Mesodermal cell (in vitro differentiated cells): ENCODE results near the gene BRINP2.
A peak's percentile ranks its signal among the peaks of the same experiment; 100 is the strongest.

Experiments
- H3K27ac ChIP-seq: 2 replicates; pipeline ENCODE4 v1.7.0; 2013; ENCODE audit warnings: mild to moderate bottlenecking, low read depth, low read length, moderate library complexity; ENCODE audit not compliant: severe bottlenecking
- H3K36me3 ChIP-seq: 2 replicates; pipeline ENCODE4 v1.7.1; 2013; ENCODE audit warnings: mild to moderate bottlenecking, low read length, moderate library complexity; ENCODE audit not compliant: control insufficient read depth, insufficient read depth
- H3K4me1 ChIP-seq: one replicate; pipeline ENCODE4 v1.7.1; 2013; ENCODE audit warnings: mild to moderate bottlenecking, low read length; ENCODE audit not compliant: insufficient read depth, control insufficient read depth, poor library complexity, severe bottlenecking
- H3K4me3 ChIP-seq: 2 replicates; pipeline ENCODE4 v1.7.0; 2013; ENCODE audit warnings: low read length, control low read depth, mild to moderate bottlenecking; ENCODE audit not compliant: insufficient read depth, poor library complexity, severe bottlenecking; ENCODE audit errors: extremely low read depth
- H3K9me3 ChIP-seq: 2 replicates; pipeline ENCODE4 v1.7.1; 2013; ENCODE audit warnings: mild to moderate bottlenecking, low read length, moderate library complexity; ENCODE audit not compliant: control insufficient read depth
- WGBS, 2 experiments: methylation state at CpG; one replicate each; pipeline ENCODE4 v1.1.5; 2013; ENCODE audit warnings: missing lambda C conversion rate in 2 of 2; ENCODE audit not compliant: insufficient coverage in 2 of 2; 5-methylcytosine and 5-hydroxymethylcytosine counted together

BRINP2 gene

DNA sequence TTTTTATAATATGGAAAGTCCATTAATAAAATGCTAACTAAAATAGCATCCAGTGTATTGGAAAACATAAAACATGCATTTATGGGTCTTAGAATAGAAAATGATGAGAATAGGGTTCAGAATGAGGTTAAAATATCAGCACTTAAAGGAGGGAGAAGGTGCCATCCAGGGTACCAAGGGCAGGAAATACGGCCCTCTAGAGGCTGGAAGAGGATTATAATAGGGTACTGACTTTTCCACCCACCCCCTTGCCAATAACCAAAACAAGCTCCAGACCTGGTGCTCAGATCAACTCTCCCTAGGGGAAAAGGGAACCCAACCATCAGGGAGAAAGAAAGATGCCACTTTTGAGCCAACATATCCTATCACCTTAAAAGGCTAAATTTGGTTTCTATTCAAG is 32.9 kb upstream of the BRINP2 start:
- no peaks in the 10 kb centered on the region for H3K36me3 ChIP-seq
- no peaks in the 10 kb centered on the region for H3K4me1 ChIP-seq
- WGBS, 2 experiments, result no CpG with 5 or more reads among the region's 1 CpG
- H3K9me3 ChIP-seq, result no peaks in the 10 kb centered on the region
- H3K27ac ChIP-seq, result no peak overlapping the region
- H3K4me3 ChIP-seq, result no peak overlapping the region

DNA sequence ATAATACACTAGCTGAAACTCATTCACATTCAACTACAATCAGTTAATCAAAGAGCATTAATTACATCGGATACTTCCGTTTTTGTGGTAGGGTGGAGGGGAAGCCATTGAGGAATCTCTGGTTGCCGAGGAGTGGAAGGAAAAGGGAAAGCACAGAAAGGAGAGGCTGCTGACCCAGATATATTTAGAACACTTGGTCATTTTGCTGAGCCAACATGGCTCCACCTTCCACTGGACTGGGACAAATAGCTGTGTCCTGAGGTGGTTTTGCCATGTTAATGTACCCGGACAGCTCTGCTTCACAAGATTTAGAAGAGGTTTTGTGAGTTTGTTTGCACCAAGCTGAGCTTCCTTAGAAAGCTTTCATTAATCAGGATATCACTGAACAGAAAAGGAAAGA is 32.4 kb upstream of the BRINP2 start:
- 92 to 100% methylated on average over 2 to 3 of the region's 4 CpGs for WGBS, 2 experiments

DNA sequence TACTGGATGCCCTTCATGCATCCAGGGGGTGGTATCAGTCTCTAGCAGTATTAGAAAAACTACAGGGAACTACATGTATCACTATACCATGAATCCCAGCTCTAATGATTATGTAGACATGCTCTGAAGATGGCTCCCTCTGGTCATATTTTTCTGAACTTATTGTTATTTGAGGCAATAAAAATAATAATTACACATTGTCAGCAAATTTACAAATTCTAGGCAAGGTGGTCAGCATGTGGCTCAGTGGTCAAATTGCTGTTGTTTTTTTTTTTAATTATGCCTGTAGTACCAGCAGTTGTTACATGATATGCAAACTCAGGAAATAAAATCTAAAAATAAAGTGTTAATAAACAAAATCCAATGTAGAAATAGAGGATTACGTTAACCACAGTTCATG is 28.7 kb upstream of the BRINP2 start:
- no CpG with 5 or more reads among the region's 1 CpG for WGBS, 2 experiments

More for the DNA sequence above, 32.4 kb upstream of the BRINP2 start:
- H3K27ac ChIP-seq, result no peak overlapping the region
- no peaks in the 10 kb centered on the region for H3K9me3 ChIP-seq
- no peak overlapping the region for H3K4me3 ChIP-seq
- H3K36me3 ChIP-seq, result no peaks in the 10 kb centered on the region
- no peaks in the 10 kb centered on the region for H3K4me1 ChIP-seq

DNA sequence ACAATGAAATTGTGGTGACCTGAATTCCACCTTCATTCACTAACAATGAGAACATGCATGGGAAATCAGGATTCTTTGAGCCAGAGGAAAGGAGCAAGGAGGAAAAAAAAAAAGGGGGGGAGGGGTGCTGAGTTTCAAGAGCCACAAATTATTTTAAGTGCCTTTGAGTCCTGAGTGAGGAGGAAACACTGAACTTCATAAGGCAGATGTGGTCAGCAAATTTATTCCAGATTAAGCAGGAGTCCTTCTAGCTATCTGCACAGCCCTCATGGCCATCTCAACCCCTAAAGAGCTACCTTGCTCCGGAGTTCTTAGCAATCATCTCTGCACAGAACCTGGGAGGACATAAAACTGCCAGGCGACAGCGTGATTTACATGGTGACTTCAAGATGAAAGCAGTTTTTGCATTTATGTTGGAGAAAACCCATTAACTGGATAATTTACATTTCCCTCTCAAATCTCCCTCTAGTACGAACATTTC is 27.9 kb upstream of the BRINP2 start:
- Histone ChIP-seq H3K36me3 (no peaks in the 10 kb centered on the region), H3K4me3 (no peak overlapping the region), H3K4me1 (no peaks in the 10 kb centered on the region), H3K9me3 (no peaks in the 10 kb centered on the region), H3K27ac (no peak overlapping the region)
- WGBS, 2 experiments, result 100% methylated on average over 3 of the region's 4 CpGs; no CpG with 5 or more reads in 1 of the 2 experiments

More for the DNA sequence above, 28.7 kb upstream of the BRINP2 start:
- Histone ChIP-seq H3K36me3 (no peaks in the 10 kb centered on the region), H3K9me3 (no peaks in the 10 kb centered on the region), H3K27ac (no peak overlapping the region), H3K4me3 (no peak overlapping the region), H3K4me1 (no peaks in the 10 kb centered on the region)

DNA sequence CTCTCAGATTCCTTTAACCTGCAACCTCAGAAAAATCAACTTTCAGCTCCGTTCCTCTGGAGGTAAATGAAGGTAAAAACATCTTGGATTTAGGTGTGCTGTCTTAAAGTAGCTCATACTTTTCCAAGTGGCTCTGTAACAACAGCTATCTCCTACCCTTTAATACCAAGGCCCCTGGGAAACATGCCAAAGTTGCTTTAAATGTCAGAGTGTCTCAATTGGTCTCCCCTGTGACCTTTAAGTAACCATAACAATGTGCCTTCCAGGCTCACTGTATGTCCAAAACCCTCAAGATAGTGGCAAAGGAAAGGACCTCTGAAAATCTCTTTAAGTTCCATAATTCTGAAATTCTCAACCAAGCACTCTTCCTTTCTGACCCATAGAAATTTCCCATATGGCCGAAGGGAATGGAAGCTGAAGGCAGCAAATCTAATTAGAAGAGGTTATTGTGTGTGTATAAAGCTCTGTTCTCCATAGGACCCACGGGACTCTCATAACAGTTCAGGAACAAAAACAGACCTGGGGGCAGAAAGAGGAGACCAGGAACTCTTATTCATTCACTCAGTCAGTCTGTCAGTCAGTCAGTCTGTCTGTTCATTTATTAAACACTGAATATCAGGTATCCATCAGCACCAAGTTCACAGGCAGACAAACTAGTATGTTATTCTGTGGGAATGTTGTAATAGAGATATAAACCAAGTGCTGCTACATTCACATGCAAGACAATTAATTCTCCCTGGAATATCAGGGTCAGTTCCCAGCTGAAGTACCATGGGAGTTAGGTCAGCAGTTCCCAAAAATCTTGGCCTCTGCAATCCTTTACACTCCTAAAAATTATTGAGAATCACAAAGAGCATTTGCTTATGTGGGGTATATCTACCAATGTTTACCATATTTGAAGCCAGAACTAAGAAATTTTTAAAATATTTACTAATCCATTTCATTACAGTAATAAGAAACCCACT is 25.4 kb upstream of the BRINP2 start:
- WGBS, 2 experiments, result 86% methylated on average over 1 of the region's 3 CpGs; no CpG with 5 or more reads in 1 of the 2 experiments
- no peak overlapping the region for H3K4me3 ChIP-seq
- no peaks in the 10 kb centered on the region for H3K36me3 ChIP-seq
- no peaks in the 10 kb centered on the region for H3K4me1 ChIP-seq
- no peak overlapping the region for H3K27ac ChIP-seq
- no peaks in the 10 kb centered on the region for H3K9me3 ChIP-seq

DNA sequence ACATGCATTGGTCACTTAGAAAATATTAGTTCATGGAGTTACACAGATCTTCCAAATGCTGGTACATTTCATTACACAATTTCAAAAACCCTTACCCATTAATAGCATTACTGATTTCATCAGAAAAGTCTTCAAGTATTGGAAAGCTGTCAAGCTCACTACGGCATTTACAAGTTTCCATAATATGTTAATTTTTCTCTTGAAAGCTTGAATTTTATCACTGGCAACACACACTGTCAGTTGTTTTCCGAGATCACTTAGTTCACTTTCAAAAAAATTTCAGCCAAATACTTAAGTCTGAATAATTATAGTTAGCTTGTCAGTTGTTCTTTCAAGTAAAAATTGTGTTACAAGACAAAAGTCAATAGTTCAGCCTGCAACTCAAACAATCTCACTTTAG is 24.3 kb upstream of the BRINP2 start:
- Histone ChIP-seq H3K4me3 (no peak overlapping the region), H3K36me3 (no peaks in the 10 kb centered on the region), H3K27ac (no peak overlapping the region), H3K4me1 (no peaks in the 10 kb centered on the region), H3K9me3 (no peaks in the 10 kb centered on the region)
- no CpG with 5 or more reads among the region's 2 CpGs for WGBS, 2 experiments

DNA sequence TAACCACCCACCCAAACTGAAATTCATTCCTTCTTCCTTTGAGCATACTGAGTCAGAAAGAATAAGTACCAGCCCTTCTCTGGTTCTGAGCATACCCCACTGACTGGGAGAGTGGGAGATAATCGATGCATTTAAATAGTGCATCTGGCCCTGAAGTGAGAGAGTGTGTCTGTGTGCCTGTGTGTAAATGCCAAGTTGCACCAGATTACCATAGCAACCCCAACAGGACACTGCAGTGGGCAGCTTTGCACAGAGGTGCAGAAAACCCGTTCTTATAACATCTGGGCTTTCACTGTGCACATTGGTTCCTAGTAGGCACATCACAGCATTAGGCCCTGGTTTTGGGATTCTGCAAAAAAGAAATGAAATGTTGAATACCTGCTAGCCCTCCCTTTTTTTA is 8.5 kb upstream of the BRINP2 start:
- no peaks in the 10 kb centered on the region for H3K36me3 ChIP-seq
- 57 to 90% methylated on average over 1 to 2 of the region's 2 CpGs for WGBS, 2 experiments
- no peak overlapping the region for H3K4me3 ChIP-seq
- no peak overlapping the region for H3K27ac ChIP-seq
- H3K9me3 ChIP-seq, result no peaks in the 10 kb centered on the region
- no peaks in the 10 kb centered on the region for H3K4me1 ChIP-seq

DNA sequence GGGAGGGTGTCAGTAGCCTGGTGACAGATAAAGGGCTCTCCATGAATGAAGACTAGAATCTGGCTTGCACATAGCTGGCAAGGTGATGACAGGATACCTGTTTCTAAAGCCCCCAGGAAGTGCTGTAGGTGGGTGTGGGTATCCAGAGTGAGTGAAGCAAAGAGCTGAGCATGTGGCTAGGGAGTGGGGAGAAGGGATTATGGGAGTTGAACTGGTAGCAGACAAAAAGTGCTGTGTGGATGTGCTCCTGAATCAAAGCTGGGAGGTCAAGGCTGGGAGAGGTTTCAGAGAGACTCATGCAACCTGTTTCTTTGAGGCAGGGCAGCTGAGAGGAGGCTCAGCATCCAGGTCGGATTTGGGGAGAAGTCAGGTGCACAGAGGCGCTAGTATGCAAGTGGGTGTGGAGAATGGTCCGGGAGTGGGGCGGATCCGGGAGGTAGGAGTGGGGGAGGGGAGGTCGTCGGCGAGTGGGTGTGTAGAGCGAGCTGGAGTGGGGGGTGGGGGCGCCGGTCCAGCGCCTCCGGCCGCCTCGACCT is 6.8 kb upstream of the BRINP2 start:
- peak overlapping the region; percentile 31 for H3K4me3 ChIP-seq
- no peaks in the 10 kb centered on the region for H3K9me3 ChIP-seq
- WGBS, 2 experiments, result 0 to 5% methylated on average over 3 of the region's 15 CpGs
- no peak overlapping the region for H3K27ac ChIP-seq
- H3K4me1 ChIP-seq, result no peaks in the 10 kb centered on the region
- H3K36me3 ChIP-seq, result no peaks in the 10 kb centered on the region

DNA sequence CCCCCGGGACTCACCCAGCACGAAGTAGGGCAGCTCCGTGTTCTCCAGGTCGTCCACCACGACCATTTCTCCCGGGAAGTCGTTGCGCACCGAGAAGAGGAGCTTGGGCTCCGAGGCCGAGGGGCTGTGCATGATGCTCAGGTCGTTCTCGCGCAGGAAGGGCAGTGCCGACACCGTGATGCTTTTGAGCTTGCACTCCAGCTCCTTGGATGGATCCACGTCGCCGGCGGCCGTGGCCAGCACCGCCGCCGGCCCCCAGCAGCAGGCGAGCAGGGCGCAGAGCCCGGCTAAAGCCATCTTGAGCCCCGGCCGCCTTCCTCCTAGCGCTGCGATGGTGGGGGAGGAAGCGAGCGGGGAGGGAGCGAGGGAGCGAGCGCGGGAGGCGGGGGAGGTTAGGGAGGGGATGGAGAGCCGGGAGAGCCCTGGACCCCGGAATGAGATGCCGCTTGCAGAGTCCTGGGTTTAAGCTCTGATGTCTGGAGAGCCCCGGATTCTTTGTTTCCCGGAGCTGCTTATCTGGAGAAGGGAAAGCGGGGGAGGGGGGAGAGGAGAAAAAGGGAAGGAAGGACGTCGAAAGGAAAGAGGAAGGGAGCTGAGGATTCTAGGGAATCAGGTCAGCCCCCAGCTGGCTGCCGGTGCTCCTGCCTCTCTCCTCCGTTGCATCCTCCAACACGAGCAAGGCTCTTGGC is 6.2 kb upstream of the BRINP2 start, which contains the start of gene ASTN1:
TSS of gene ASTN1 (minus strand) at position 333 of the 689 bp plus-strand sequence. CDS start at position 297, 36 bp downstream.
- H3K9me3 ChIP-seq, result no peaks in the 10 kb centered on the region
- H3K4me3 ChIP-seq, result peak within 1 kb of the TSS; percentile 31
- H3K27ac ChIP-seq, result no peak within 1 kb of the TSS
- H3K4me1 ChIP-seq, result no peaks in the 10 kb centered on the region
- no peaks in the 10 kb centered on the region for H3K36me3 ChIP-seq
- WGBS, 2 experiments, result 0% methylated on average over 25 to 39 of the region's 49 CpGs

DNA sequence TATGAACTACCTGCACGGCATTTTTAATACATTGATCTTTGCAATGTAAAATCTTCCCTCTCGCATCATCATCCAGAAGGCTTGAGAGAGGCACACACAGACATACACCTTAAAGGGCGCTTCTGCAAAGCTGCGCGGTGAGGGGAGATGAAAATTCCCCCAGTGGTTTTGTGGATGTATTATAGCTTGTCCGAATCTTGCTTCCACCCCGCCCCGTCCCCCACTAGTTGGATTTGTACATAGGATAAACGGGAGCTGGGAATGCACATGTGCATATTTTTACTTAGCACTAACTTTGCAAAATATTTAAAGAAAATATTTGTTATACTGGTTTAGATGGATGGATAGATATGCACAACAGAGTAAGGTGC is 5.7 kb upstream of the BRINP2 start:
- 0% methylated on average over 1 of the region's 9 CpGs; no CpG with 5 or more reads in 1 of the 2 experiments for WGBS, 2 experiments
- Histone ChIP-seq H3K4me1 (no peaks in the 10 kb centered on the region), H3K36me3 (no peaks in the 10 kb centered on the region), H3K9me3 (no peaks in the 10 kb centered on the region), H3K4me3 (peak overlapping the region; percentile 31), H3K27ac (no peak overlapping the region)
